HG02571 (cell line): ENCODE data around the gene LDLRAD2.
"Not testable (repeated sequence)": the region's sequence is repeated elsewhere in the genome, so short reads cannot be mapped to it uniquely, and the experiment has no call there.

ENCODE experiments used
- ATAC-seq: cut with Tn5 transposase; IDR thresholded peaks from one replicate; pipeline ENCODE4 v1.9.1; 2021; ENCODE audit warnings: mild to moderate bottlenecking, moderate library complexity; ENCODE audit not compliant: unreplicated experiment

Gene LDLRAD2, protein sequence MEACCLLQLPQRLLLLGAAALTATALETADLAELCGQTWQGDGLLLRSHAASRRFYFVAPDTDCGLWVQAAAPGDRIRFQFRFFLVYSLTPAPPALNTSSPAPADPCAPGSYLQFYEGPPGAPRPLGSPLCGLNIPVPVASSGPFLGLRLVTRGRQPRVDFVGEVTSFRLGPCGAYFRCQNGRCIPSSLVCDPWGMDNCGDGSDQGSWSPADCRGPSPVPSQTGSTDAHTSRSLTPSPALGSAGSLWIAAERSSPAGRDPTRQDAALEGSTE

GRCh38 chr1:21811875-21812305 lies at the start of gene LDLRAD2:
Gene LDLRAD2, plus strand, starts transcription at chr1:21812265. Its CDS starts 187 bp downstream, at chr1:21812452.
- no peak for ATAC-seq

DNA sequence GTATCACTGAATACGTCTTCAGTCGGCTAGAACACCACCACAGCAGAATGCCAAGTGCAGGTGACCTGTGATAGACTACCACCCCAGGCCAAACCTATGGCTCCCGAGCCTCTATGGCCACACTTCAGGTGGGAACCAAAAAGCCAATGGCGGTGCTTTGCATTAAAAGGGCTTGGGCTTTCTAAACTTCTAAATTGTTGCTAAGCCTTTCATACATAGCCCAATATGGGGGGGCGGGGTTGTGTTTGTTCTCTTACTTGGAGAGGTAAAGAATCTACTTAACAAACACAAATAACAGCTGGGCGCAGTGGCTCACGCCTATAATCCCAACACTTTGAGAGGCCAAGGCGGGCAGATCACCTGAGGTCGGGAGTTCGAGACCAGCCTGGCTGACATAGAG lies 48.8 kb upstream of the LDLRAD2 start:
- no peak for ATAC-seq

DNA sequence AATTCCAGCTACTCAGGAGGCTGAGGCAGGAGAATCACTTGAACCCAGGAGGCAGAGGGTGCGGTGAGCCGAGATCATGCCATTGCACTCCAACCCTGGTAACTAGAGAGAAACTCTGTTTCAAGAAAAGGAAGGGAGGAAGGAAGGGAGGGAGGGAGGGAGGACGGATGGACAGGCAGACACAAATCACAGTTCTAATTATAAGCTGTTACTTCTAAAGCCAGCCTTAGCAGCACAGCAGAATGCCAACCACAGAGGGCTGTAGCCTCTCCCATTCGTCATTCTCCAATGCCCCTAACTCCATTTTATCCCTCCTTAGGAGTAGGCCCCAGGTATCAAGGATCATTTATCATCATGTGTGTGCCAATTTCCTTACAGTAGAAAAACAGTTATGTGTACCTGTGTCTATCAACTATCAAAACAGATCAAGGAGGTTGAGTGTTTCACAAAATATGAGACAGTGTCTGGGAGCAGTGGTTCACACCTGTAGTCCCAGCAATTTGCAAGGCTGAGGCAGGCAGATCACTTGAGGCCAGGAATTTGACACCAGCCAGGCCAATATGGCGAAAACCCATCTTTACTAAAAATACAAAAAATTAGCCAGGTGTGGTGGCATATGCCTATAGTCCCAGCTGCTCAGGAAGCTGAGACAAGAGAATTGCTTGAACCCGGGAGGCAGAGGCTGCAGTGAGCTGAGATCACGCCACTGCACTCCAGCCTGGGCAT lies 48.2 kb upstream of the LDLRAD2 start:
- no peak for ATAC-seq

GRCh38 chr1:21764615-21765423 lies 47.2 kb upstream of the LDLRAD2 start:
- no peak for ATAC-seq

DNA sequence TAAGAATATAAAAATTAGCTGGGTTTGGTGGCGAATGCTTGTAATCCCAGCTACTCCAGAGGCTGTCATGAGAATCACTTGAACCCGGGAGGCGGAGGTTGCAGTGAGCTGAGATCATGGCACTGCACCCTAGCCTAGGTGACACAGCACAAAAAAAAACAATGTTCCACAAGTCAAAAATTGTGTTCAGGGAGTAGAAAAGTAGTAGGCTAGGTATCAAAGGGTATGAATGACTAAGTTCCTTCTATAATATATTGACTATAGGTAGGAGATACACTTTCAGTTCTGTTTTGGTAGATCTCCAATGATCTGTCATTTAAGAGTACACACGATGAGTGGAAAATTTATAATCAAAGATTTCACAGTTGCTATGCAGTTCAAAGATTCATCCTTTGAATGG lies 45.9 kb upstream of the LDLRAD2 start:
- ATAC-seq: no peak

DNA sequence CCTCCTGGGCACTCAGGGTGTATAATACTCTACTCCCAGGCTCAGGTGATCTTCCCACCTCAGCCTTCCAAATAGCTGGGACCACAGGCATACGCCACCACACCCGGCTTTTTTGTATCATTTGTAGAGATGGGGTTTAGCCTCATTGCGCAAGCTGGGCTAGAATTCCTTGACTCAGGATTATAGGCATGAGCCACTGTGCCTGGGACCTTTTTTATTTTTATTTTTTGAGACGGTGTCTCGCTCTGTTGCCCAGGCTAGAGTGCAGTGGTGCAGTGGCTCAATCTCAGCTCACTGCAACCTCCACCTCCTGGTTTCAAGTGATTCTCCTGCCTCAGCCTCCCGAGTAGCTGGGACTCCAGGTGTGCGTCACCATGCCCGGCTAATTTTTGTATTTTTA lies 45.0 kb upstream of the LDLRAD2 start:
- not testable (repeated sequence) for ATAC-seq

GRCh38 chr1:21770201-21770600 lies 41.9 kb upstream of the LDLRAD2 start:
- no peak for ATAC-seq

GRCh38 chr1:21770602-21771001 lies 41.5 kb upstream of the LDLRAD2 start:
- not testable (repeated sequence) for ATAC-seq

DNA sequence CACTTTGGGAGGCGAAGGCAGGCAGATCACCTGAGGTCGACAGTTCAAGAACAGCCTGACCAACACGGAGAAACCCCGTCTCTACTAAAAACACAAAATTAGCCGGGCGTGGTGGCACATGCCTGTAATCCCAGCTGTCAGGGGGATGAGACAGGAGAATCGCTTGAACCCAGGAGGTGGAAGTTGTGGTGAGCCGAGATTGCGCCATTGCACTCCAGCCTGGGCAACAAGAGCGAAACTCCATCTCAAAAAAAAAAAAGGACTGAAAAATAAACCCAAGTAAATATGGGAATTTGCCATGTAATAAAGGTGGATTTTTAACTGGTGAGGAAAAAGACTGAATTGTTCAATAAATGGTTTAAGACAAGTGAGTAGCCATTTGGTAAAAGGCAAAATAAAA lies 40.4 kb upstream of the LDLRAD2 start:
- ATAC-seq: not testable (repeated sequence)

- ATAC-seq: no peak
These were observed 38.5 kb upstream of the LDLRAD2 start for GRCh38 chr1:21773585-21773984.

- ATAC-seq: no peak
These were observed 37.1 kb upstream of the LDLRAD2 start for GRCh38 chr1:21774835-21775549.

DNA sequence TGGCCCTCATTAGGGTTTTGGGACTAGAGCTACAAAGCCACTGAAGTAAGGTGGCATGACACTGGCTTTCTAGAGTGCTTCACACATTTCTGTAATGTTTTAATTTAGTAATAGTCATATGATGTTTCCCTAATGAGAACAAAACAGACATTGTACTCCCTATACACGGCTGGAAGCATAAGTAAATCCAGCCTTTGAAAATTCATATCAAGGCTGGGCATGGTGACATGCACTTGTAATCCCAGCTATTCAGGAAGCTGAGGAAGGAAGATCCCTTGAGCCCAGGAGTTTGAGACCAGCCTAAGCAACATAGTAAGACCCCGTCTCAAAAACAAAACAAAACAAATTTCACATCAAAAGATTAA lies 36.5 kb upstream of the LDLRAD2 start:
- no peak for ATAC-seq

- no peak for ATAC-seq
These were observed 36.0 kb upstream of the LDLRAD2 start for GRCh38 chr1:21775985-21776562.

DNA sequence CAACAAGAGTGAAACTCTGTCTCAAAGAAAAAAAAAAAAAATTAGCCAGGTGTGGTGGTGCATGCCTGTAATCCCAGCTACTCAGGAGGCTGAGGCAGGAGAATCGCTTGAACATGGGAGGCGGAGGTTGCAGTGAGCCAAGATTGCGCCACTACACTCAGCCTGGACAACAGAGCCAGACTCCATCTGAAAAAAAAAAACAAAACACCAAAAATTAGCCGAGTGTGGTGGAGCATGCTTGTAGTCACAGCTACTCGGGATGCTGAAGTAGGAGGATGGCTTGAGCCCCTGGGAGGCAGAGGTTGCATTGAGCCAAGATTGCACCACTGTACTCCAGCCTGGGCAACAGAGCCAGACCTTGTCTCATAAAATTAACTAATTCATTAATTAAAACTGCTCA lies 35.1 kb upstream of the LDLRAD2 start:
- ATAC-seq: not testable (repeated sequence)

GRCh38 chr1:21778405-21778727 lies 33.7 kb upstream of the LDLRAD2 start:
- no peak for ATAC-seq

GRCh38 chr1:21779613-21780521 lies 32.2 kb upstream of the LDLRAD2 start:
- no peak for ATAC-seq

- ATAC-seq: peak; percentile 17
These were observed 30.2 kb upstream of the LDLRAD2 start for GRCh38 chr1:21781815-21782348.

DNA sequence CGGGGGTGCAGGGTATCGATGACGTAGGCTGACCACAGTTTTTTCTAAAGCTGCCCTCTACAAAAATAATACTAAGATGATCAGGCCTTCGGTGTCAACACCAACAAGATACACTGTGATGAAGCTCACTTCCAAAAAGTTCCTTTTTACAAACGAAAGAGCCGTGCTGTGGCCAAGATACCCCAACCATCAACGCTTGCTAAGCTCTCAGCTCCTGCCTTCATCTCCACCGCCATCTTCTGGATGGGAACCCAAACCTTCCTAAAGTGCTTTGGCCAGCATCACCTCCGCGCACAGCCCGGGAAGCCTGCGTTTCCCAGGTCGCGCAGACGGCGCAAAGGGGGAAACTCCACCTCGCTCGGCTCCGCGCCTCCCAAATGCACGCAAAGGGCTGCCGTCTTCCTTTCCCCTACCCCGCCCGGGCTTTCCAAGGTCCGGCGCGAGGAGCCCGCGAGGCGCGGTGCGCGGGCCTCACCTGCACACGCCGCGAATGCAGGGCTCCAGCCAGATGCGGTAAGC lies 29.7 kb upstream of the LDLRAD2 start:
- ATAC-seq: peak; percentile 9
